HEK293 (cell line): ENCODE data around the gene MORC1.

ENCODE experiments used
- CTCF ChIP-seq: fragments of 450-650 bp; formaldehyde crosslinking; IDR thresholded peaks from 2 replicates; pipeline ENCODE4 v1.5.1; 2016; ENCODE audit warnings: missing biosample characterization, missing genetic modification characterization
- SP2 ChIP-seq: fragments of 450-650 bp; formaldehyde crosslinking; IDR thresholded peaks from 2 replicates; pipeline ENCODE4 v1.5.1; 2016; ENCODE audit warnings: missing biosample characterization, missing genetic modification characterization
- ZBTB1 ChIP-seq: fragments of 450-650 bp; formaldehyde crosslinking; IDR thresholded peaks from 2 replicates; pipeline ENCODE4 v1.5.1; 2016; ENCODE audit warnings: missing biosample characterization, missing genetic modification characterization
- ZBTB49 ChIP-seq: fragments of 450-650 bp; formaldehyde crosslinking; IDR thresholded peaks from 2 replicates; pipeline ENCODE4 v1.5.1; 2016; ENCODE audit warnings: missing biosample characterization, missing genetic modification characterization, low read depth
- ZFHX2 ChIP-seq: fragments of 450-650 bp; formaldehyde crosslinking; conservative IDR thresholded peaks from 2 replicates; pipeline ENCODE4 v1.5.1; 2016; ENCODE audit warnings: missing biosample characterization, missing genetic modification characterization
- ZNF169 ChIP-seq: fragments of 450-650 bp; formaldehyde crosslinking; IDR thresholded peaks from 2 replicates; pipeline ENCODE4 v1.5.1; 2016; ENCODE audit warnings: missing biosample characterization, missing genetic modification characterization
- ZNF558 ChIP-seq: fragments of 450-650 bp; formaldehyde crosslinking; IDR thresholded peaks from 2 replicates; pipeline ENCODE4 v1.5.1; 2016; ENCODE audit warnings: missing biosample characterization, missing genetic modification characterization
- ZNF654 ChIP-seq: fragments of 450-650 bp; formaldehyde crosslinking; IDR thresholded peaks from 2 replicates; pipeline ENCODE4 v1.5.1; 2016; ENCODE audit warnings: low read depth, missing biosample characterization, missing genetic modification characterization
- ZNF792 ChIP-seq: fragments of 450-650 bp; formaldehyde crosslinking; IDR thresholded peaks from 2 replicates; pipeline ENCODE4 v1.5.1; 2016; ENCODE audit warnings: missing biosample characterization, missing genetic modification characterization

- no peak for TF ChIP-seq ZNF654 (tag by site-specific recombination)
- no peak for TF ChIP-seq ZBTB1 (tag by site-specific recombination)
- no peak for TF ChIP-seq CTCF (tag by site-specific recombination)
- no peak for TF ChIP-seq ZNF558 (tag by site-specific recombination)
- no peak for TF ChIP-seq ZNF169 (tag by site-specific recombination)
- no peak for TF ChIP-seq ZBTB49 (tag by site-specific recombination)
- TF ChIP-seq ZNF792 (tag by site-specific recombination) = no peak
- TF ChIP-seq ZFHX2 = no peak
- no peak for TF ChIP-seq SP2 (tag by site-specific recombination)
These were observed 46.4 kb downstream of the MORC1 start for GRCh38 chr3:109071350-109072142.
